ENCODE measurements around the gene GNAS. TPM values are rescaled to one million over a fixed set of nuclear protein-coding genes. Genes with fewer than 3 reads are reported as not detected.

GNAS gene
- total and polyA plus RNA-seq, 8 donors = 723 to 2,039 (median 1,898) TPM

DNA sequence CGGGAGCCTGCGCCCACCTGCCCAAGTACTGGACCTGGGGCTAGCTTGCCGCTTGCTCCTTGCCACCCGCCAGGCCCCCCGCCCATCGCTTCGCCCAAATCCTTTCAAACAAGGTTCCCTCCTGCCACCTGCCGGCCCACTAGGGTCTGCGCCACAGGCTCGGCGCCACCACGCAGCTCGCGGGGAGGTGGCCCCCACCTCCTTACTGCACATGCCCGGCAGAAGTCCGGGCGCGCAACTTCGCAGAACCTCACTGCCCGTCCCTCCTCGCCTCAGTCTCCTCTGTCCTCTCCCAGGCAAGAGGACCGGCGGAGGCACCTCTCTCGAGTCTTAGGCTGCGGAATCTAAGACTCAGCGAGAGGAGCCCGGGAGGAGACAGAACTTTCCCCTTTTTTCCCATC, 13.0 kb upstream of the GNAS start:
- Histone ChIP-seq H3K4me1 (peaks cover 0 to 4% of the 10 kb centered on the region in 2 donors), H3K9me3 (no peaks in the 10 kb centered on the region), H3K4me3 (no peak overlapping the region), H3K27ac (no peak overlapping the region), H3K36me3 (no peaks in the 10 kb centered on the region), H3K27me3 (peaks cover 46 to 61% of the 10 kb centered on the region in 2 donors)
- peak in 2 of 4 donors; percentile 57 to 79 for DNase-seq
- ATAC-seq = peak; percentile 69
- TF ChIP-seq, protein P1, sequence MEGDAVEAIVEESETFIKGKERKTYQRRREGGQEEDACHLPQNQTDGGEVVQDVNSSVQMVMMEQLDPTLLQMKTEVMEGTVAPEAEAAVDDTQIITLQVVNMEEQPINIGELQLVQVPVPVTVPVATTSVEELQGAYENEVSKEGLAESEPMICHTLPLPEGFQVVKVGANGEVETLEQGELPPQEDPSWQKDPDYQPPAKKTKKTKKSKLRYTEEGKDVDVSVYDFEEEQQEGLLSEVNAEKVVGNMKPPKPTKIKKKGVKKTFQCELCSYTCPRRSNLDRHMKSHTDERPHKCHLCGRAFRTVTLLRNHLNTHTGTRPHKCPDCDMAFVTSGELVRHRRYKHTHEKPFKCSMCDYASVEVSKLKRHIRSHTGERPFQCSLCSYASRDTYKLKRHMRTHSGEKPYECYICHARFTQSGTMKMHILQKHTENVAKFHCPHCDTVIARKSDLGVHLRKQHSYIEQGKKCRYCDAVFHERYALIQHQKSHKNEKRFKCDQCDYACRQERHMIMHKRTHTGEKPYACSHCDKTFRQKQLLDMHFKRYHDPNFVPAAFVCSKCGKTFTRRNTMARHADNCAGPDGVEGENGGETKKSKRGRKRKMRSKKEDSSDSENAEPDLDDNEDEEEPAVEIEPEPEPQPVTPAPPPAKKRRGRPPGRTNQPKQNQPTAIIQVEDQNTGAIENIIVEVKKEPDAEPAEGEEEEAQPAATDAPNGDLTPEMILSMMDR (IDR thresholded peaks at IDR 0.05) = peak in 1 of 2 donors; percentile 32
- intact Hi-C loops (cut with DNase I) = no loop called here

DNA sequence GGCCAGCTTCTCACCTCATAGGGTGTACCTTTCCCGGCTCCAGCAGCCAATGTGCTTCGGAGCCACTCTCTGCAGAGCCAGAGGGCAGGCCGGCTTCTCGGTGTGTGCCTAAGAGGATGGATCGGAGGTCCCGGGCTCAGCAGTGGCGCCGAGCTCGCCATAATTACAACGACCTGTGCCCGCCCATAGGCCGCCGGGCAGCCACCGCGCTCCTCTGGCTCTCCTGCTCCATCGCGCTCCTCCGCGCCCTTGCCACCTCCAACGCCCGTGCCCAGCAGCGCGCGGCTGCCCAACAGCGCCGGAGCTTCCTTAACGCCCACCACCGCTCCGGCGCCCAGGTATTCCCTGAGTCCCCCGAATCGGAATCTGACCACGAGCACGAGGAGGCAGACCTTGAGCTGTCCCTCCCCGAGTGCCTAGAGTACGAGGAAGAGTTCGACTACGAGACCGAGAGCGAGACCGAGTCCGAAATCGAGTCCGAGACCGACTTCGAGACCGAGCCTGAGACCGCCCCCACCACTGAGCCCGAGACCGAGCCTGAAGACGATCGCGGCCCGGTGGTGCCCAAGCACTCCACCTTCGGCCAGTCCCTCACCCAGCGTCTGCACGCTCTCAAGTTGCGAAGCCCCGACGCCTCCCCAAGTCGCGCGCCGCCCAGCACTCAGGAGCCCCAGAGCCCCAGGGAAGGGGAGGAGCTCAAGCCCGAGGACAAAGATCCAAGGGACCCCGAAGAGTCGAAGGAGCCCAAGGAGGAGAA, 12.3 kb upstream of the GNAS start:
- no peak for ATAC-seq
- DNase-seq = peak in 1 of 4 donors; percentile 71

DNA sequence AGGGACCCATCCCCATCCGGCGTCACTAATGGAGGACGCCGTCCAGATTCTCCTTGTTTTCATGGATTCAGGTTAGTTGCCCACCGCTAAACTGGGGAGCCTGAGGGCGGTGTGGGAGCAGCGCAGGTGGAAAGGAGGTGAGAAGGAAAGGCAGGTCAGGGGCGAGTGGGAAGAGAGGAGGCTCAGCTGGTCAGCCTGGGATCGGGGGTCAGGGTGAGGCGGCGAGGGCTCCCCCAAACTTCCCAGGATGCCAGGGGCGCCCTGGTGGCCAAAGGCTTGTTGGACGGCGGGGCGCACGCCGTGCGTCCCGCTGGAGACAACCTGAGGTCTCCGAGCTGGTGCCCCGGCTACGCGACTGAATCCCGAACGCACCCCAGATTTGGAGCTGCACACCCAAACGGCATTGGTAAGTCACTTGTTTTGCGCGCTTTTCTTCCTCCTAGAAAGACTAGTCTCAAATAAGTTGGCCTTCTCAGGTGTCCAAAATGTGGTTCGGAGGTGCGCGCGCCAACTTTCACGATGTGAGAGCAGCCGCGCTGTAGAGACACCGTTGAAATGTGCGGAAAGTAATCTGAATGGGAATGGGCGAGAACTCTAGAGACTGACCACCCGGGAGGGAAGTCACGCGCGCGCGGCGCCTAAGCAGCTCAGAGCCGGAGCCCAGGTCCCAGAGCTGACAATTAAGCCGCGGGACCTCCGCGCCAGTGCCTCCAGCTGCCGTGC, 11.5 kb upstream of the GNAS start:
- intact Hi-C loops (cut with DNase I) = no loop called here

More for the DNA sequence above, 12.3 kb upstream of the GNAS start:
- H3K27ac ChIP-seq = no peak overlapping the region
- H3K9me3 ChIP-seq = no peaks in the 10 kb centered on the region
- H3K36me3 ChIP-seq = no peaks in the 10 kb centered on the region
- H3K27me3 ChIP-seq = peaks cover 46 to 68% of the 10 kb centered on the region in 2 donors
- no peak overlapping the region for H3K4me3 ChIP-seq
- peaks cover 0 to 4% of the 10 kb centered on the region in 2 donors for H3K4me1 ChIP-seq
- intact Hi-C loops (cut with DNase I) = no loop called here
- TF ChIP-seq, protein P1 (IDR thresholded peaks at IDR 0.05) = no peak

DNA sequence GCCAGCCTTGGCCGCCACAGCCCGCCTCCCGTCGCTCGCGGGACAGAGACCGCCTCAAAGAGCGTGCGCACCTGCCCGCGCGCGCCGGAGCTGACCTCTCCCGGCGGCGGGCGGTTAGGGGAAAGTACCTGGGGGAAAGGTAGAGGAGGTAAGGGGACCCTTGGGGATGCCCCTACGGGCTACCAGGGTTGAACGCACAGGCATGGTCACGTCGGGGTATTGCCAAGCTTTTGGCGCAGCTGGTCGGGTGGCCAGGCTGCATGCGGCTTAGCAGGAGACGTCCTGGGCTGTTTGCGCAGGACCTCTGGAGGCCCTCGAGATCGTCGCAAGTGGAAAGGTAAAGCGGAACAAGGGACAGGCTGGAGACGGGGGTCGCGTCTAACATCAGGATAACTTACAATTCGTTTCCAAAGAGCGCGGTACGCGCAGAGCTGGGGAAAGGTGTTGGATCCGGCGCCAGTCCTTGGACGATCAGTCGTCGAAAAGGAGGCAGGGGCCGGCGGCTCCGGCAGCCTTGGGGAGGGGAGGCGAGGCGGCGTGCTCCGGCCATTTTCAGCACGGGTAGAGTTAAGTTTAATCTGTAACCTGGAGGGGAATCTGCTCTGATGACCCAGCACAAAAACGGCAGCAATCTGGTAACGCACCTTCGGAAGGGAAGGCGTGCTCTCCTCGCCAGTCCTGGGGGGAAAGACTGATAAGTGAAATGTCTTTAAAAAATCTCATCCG, 10.8 kb upstream of the GNAS start:
- Histone ChIP-seq H3K4me3 (no peak overlapping the region), H3K27ac (no peak overlapping the region), H3K4me1 (peaks cover 0 to 4% of the 10 kb centered on the region in 2 donors), H3K36me3 (no peaks in the 10 kb centered on the region), H3K27me3 (peaks cover 46 to 81% of the 10 kb centered on the region in 2 donors), H3K9me3 (no peaks in the 10 kb centered on the region)
- DNase-seq = peak in 1 of 4 donors; percentile 63
- ATAC-seq = no peak
- TF ChIP-seq, protein P1 (IDR thresholded peaks at IDR 0.05) = no peak
- intact Hi-C loops (cut with DNase I) = no loop called here

More for the DNA sequence above, 11.5 kb upstream of the GNAS start:
- no peaks in the 10 kb centered on the region for H3K9me3 ChIP-seq
- peaks cover 46 to 76% of the 10 kb centered on the region in 2 donors for H3K27me3 ChIP-seq
- DNase-seq (peak in 1 of 4 donors; percentile 56), ATAC-seq (no peak)
- H3K36me3 ChIP-seq = no peaks in the 10 kb centered on the region
- H3K4me3 ChIP-seq = no peak overlapping the region
- TF ChIP-seq, protein P1 (IDR thresholded peaks at IDR 0.05) = no peak
- H3K4me1 ChIP-seq = peaks cover 0 to 4% of the 10 kb centered on the region in 2 donors
- no peak overlapping the region for H3K27ac ChIP-seq

Data from left lung (tissue), 10 donors.